ENCODE results near the gene FALEC. TPM values are rescaled to one million over a fixed set of nuclear protein-coding genes. Genes with fewer than 3 reads are reported as not detected.

FALEC gene
- total and polyA plus RNA-seq, 5 experiments from 2014 or later: 0.38 to 1.9 (median 1.3) TPM; not detected in 2

DNA sequence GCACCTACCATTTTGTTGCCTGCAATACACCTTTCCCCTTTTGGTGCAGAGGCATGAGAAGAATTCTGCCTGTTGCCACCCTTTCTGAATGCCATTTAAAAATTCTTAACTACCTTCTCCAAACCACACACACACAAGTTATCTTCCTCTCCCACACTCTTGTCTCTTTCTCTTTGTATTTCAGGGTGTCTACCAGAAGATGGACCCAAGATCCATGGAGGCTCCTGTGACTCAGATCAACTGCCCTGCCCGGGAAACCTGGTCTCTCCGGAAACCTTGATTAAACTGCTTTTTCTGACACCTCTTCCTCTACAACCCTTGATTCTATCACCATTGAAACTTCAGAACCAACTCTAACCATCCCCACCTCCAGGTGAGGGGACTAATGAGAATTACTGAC lies 30.7 kb upstream of the FALEC start:
- DNase-seq: no peak

DNA sequence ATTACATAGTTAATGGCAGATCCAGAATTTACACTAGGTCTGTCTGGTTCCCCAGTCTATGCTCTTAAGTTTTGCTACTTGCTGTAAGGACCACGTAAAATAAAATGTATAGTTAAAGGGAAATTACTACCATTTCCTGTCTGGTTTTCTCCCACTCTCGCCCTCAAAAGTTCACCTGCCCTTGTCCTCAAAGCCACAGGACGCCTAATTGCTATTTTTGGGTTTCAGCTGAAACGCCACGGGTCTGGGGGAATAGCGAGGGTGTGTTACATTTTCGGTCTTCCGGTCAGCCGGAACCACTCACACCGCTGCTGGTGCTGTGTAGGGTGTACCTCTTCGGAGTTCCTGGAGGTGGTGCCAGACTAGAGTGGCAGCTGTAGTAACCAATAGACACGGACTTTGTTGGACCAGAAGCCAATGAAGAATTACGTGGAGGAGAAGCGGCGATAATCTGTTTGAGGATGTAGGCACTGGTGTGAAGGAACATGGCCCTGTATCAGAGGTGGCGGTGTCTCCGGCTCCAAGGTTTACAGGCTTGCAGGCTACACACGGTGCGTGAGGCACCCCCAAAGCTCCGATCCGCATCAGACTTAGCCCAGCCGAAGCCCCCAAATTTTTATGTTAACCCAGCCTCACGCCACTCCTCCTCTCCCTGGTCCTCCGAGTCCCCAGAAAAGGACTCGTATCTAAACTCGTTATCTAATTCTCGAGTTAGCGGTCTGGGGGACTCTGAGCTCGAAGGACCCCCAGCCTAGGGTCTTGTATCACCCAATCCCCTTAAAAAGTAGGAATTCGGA lies 28.4 kb upstream of the FALEC start, which contains the start of gene TARS2:
TSS of gene TARS2 (plus strand) at position 454 of the 797 bp plus-strand sequence. CDS start at position 486, 32 bp downstream.
- POLR2A ChIA-PET: interaction anchor here (0.5 to 2.8 kb wide), 17 partner anchors 11 to 794 kb away, joined by 3 to 17 read pairs (median 5); partner anchors contain the start of genes ENSA, FALEC, MCL1 and OTUD7B
- Mint-ChIP-seq H3K27me3 (no peaks in the 10 kb centered on the region), H3K27ac (peak within 1 kb of the TSS; percentile 96 to 100 (median 99)), H3K4me3 (peak within 1 kb of the TSS; percentile 90 to 100 (median 100)), H3K36me3 (peaks cover 0 to 31% (median 18%) of the 10 kb centered on the region in 3 donors), H3K9me3 (no peaks in the 10 kb centered on the region), H3K4me1 (peaks cover 8 to 23% (median 20%) of the 10 kb centered on the region in 4 donors)
- peak; percentile 76 to 99 (median 96) for DNase-seq
- peak; percentile 100 for ATAC-seq

More for the DNA sequence above, 30.7 kb upstream of the FALEC start:
- no peaks in the 10 kb centered on the region for H3K9me3 Mint-ChIP-seq
- no peak for ATAC-seq
- H3K4me3 Mint-ChIP-seq: peak overlapping the region in 5 of 10 donors; percentile 3 to 71 (median 38)
- POLR2A ChIA-PET: no interaction called here
- peak overlapping the region in 3 of 10 donors; percentile 3 to 44 (median 35) for H3K27ac Mint-ChIP-seq
- no peaks in the 10 kb centered on the region for H3K27me3 Mint-ChIP-seq
- peaks cover 8 to 23% (median 21%) of the 10 kb centered on the region in 4 donors for H3K4me1 Mint-ChIP-seq
- peaks cover 0 to 9% (median 7%) of the 10 kb centered on the region in 3 donors for H3K36me3 Mint-ChIP-seq

DNA sequence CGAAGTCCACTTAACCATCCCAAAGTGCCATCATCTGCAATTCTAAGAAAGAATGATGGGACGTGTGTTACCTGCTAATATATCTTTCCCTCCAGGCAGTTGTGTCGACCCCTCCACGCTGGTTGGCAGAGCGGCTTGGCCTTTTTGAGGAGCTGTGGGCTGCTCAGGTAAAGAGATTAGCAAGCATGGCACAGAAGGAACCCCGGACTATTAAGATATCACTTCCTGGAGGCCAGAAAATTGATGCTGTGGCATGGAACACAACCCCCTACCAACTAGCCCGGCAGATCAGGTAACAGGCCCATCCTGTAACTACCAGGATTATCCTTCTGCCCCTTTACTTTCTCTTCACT lies 27.8 kb upstream of the FALEC start:
- peaks cover 0 to 36% (median 20%) of the 10 kb centered on the region in 3 donors for H3K36me3 Mint-ChIP-seq
- no peak for DNase-seq
- no peaks in the 10 kb centered on the region for H3K9me3 Mint-ChIP-seq
- no peak for ATAC-seq
- peak overlapping the region; percentile 96 to 100 (median 99) for H3K27ac Mint-ChIP-seq
- peak overlapping the region; percentile 90 to 100 (median 100) for H3K4me3 Mint-ChIP-seq
- POLR2A ChIA-PET: interaction anchor here (0.5 to 2.8 kb wide), 17 partner anchors 11 to 794 kb away, joined by 3 to 17 read pairs (median 5); partner anchors contain the start of genes ENSA, FALEC, MCL1 and OTUD7B
- H3K27me3 Mint-ChIP-seq: no peaks in the 10 kb centered on the region
- H3K4me1 Mint-ChIP-seq: peaks cover 8 to 23% (median 20%) of the 10 kb centered on the region in 4 donors

DNA sequence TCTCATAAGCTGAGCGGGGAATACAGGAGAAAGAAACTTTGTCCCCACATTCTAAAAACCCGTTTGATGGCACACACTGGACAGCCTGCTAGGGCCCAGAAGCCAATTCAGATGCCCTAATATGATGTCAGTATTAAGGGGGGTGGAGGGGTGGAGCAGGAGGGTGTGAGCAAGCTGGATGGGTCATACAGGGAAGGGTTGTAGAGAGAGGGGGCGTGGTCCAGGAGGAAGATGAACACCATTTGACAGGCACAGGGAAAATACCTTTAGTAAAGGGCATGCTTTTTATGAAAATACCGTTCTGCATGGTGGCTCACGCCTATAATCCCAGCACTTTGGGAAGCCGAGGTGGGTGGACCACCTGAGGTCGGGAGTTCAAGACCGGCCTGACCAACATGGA lies 22.4 kb upstream of the FALEC start:
- no peaks in the 10 kb centered on the region for H3K9me3 Mint-ChIP-seq
- no peak overlapping the region for H3K27ac Mint-ChIP-seq
- H3K27me3 Mint-ChIP-seq: no peaks in the 10 kb centered on the region
- ATAC-seq (no peak), DNase-seq (no peak)
- no peak overlapping the region for H3K4me3 Mint-ChIP-seq
- H3K4me1 Mint-ChIP-seq: peaks cover 6 to 10% (median 8%) of the 10 kb centered on the region in 4 donors
- H3K36me3 Mint-ChIP-seq: peaks cover 0 to 80% (median 25%) of the 10 kb centered on the region in 3 donors
- POLR2A ChIA-PET: interaction anchor here (0.6 kb wide), 1 partner anchor 108 kb away, joined by 3 read pairs; no protein-coding TSS in a partner anchor

DNA sequence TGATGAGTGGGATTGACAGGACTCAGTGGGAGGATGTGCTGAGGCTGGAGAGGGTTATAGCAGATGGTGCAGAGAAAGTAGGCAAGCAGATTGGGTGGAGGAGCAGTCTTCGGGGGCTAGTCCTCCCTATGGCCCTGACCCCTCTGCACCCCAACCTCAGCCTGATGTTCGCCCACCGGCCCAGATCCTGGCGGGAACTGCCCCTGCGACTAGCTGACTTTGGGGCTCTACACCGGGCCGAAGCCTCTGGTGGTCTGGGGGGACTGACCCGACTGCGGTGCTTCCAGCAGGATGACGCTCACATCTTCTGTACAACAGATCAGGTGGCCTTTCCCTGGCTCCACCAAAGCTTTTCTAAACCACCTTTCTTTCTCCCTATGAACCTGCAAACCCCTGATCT lies 17.2 kb upstream of the FALEC start:
- peaks cover 0 to 77% (median 10%) of the 10 kb centered on the region in 3 donors for H3K36me3 Mint-ChIP-seq

DNA sequence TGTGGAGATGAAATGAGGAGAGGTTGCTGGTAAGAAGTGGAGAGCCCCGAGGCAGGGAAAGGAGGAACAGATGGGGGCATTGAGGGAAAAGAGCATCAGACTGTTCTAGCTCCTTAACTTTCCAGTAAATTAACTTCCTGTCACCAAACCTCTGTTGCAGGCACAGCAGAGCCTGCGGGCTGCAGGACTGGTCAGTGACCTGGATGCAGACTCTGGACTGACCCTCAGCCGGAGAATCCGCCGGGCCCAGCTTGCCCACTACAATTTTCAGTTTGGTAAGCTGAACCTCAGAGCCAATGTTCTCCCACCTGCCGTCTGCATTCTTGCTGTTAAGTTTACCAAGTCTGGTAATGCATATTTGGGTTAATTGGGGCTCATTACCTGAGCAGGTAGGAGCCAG lies 10.1 kb upstream of the FALEC start:
- H3K27ac Mint-ChIP-seq: no peak overlapping the region
- POLR2A ChIA-PET: interaction anchor here (1.7 kb wide), 1 partner anchor 11 kb away, joined by 7 read pairs; no protein-coding TSS in a partner anchor
- H3K4me3 Mint-ChIP-seq: no peak overlapping the region
- H3K4me1 Mint-ChIP-seq: peaks cover 0 to 4% (median 2%) of the 10 kb centered on the region in 4 donors
- no peaks in the 10 kb centered on the region for H3K9me3 Mint-ChIP-seq
- no peaks in the 10 kb centered on the region for H3K27me3 Mint-ChIP-seq
- DNase-seq (no peak), ATAC-seq (no peak)
- H3K36me3 Mint-ChIP-seq: peaks cover 0 to 60% (median 15%) of the 10 kb centered on the region in 3 donors

More for the DNA sequence above, 17.2 kb upstream of the FALEC start:
- H3K4me3 Mint-ChIP-seq: no peak overlapping the region
- POLR2A ChIA-PET: interaction anchor here (1.9 kb wide), 1 partner anchor 10 kb away, joined by 6 read pairs; the partner anchor contains the start of gene TARS2
- DNase-seq: no peak
- no peak for ATAC-seq
- peaks cover 0 to 9% (median 1%) of the 10 kb centered on the region in 4 donors for H3K4me1 Mint-ChIP-seq
- H3K27ac Mint-ChIP-seq: no peak overlapping the region
- H3K9me3 Mint-ChIP-seq: no peaks in the 10 kb centered on the region
- H3K27me3 Mint-ChIP-seq: no peaks in the 10 kb centered on the region

DNA sequence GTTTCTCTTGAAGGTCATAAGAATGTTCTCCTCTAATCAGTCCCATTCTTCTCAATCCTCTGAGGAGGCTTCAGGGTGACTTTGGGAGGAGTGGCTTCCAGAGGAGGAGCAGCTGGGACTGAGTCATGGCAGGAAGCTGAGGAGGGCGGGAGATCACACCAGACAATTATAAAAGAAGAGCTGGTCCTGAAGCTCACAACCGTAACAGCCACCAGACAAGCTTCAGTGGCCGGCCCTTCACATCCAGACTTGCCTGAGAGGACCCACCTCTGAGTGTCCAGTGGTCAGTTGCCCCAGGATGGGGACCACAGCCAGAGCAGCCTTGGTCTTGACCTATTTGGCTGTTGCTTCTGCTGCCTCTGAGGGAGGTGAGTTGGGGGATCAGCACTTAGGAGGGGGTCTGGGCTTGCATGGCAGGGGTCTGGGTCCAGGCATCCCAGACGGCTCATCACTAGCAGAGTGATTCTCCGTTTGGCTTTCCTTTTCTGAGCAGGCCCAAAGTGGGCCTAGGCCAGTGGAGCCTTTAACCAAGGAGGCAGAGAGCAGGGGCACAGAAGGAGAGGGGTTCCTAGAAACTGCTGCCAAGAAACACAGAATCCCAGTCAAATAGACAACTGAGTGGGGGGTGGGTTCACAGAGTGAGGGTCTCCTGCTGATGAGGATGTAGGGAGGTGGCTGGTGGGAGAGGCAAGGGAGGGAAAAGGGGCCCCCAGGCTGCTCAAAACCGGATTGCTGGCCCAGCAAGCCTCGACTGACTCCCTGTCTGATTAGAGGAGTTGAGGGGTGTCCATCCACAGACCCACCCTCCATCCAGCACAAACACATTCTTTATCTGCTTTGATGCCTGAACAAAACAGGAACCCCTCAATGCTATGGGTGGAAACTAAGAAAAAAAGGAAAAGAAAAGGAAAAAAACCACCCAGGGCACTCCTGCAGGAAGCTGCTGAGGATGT lies 7.4 kb upstream of the FALEC start, which contains the start of gene ECM1:
TSS of gene ECM1 (plus strand) at position 198 of the 953 bp plus-strand sequence. CDS start at position 299, 101 bp downstream.
- no peak for ATAC-seq
- Mint-ChIP-seq H3K27me3 (no peaks in the 10 kb centered on the region), H3K4me1 (peaks cover 0 to 2% (median under 1%) of the 10 kb centered on the region in 4 donors), H3K9me3 (no peaks in the 10 kb centered on the region), H3K27ac (peak within 1 kb of the TSS in 3 of 10 donors; percentile 1 to 43 (median 39)), H3K4me3 (no peak within 1 kb of the TSS), H3K36me3 (peaks cover 0 to 42% (median 14%) of the 10 kb centered on the region in 3 donors)
- no peak for DNase-seq
- POLR2A ChIA-PET: no interaction called here

DNA sequence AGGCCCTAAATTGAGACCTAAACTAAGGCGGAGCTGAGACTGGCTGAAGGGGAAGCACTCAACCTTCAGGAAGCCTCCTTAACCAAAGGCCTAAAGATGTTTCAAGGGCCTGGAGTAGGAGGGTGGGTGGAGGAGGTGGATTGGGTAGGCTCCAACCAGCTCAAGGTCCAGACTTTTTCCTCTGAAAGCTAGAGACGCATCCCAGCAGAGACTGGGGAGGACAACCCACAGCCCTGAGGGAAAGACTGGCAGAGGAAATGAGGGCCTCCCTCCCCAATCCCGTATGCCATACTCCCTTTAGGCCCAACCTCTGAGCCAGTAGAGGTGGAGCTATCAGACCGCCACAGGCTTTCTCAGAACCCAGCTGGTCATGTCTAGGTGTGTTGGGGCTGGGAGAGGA lies 6.6 kb upstream of the FALEC start:
- H3K4me3 Mint-ChIP-seq: no peak overlapping the region
- H3K4me1 Mint-ChIP-seq: peaks cover 0 to 2% (median under 1%) of the 10 kb centered on the region in 4 donors
- H3K36me3 Mint-ChIP-seq: peaks cover 0 to 36% (median 14%) of the 10 kb centered on the region in 3 donors
- no peak for DNase-seq
- POLR2A ChIA-PET: no interaction called here
- H3K27ac Mint-ChIP-seq: peak overlapping the region in 1 of 10 donors; percentile 43
- no peak for ATAC-seq
- H3K9me3 Mint-ChIP-seq: no peaks in the 10 kb centered on the region
- H3K27me3 Mint-ChIP-seq: no peaks in the 10 kb centered on the region

DNA sequence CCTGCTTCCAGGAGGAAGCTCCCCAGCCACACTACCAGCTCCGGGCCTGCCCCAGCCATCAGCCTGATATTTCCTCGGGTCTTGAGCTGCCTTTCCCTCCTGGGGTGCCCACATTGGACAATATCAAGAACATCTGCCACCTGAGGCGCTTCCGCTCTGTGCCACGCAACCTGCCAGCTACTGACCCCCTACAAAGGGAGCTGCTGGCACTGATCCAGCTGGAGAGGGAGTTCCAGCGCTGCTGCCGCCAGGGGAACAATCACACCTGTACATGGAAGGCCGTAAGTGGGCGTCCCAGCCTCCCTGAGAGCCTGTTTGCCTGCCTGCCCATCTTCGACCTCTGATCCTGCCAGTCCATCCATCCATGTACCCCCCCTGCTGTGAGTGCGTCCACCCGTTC lies 4.0 kb upstream of the FALEC start:
- peak overlapping the region in 1 of 10 donors; percentile 18 for H3K4me3 Mint-ChIP-seq
- no peaks in the 10 kb centered on the region for H3K27me3 Mint-ChIP-seq
- no peaks in the 10 kb centered on the region for H3K9me3 Mint-ChIP-seq
- DNase-seq (no peak), ATAC-seq (no peak)
- POLR2A ChIA-PET: no interaction called here
- peak overlapping the region in 1 of 10 donors; percentile 32 for H3K27ac Mint-ChIP-seq
- H3K4me1 Mint-ChIP-seq: peaks cover 10 to 16% (median 14%) of the 10 kb centered on the region in 4 donors
- peaks cover 0 to 11% (median 7%) of the 10 kb centered on the region in 3 donors for H3K36me3 Mint-ChIP-seq

DNA sequence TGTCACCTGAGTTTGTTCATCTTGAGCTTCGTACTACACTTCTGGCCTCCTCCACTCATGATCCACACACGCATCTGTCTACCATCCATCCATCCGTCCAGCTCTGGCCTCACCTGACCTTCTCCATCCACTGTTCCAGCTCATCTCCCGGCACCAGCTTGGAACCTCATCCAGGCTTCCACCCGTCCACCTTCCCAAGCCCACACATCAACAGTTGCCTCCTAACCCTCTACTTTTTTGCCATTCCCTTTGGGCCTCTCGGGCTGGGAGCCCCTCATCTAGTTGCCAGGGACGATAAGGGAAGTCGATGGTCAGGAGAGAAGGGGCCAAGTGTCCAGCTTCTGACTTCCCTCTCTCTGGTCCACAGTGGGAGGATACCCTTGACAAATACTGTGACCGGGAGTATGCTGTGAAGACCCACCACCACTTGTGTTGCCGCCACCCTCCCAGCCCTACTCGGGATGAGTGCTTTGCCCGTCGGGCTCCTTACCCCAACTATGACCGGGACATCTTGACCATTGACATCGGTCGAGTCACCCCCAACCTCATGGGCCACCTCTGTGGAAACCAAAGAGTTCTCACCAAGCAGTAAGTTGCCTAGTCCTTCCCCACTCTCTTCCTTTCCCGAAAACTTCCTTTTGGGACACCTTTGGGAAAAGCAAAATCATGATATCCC lies 3.4 kb upstream of the FALEC start:
- no peaks in the 10 kb centered on the region for H3K27me3 Mint-ChIP-seq
- peak overlapping the region in 1 of 10 donors; percentile 18 for H3K4me3 Mint-ChIP-seq
- H3K4me1 Mint-ChIP-seq: peaks cover 10 to 19% (median 18%) of the 10 kb centered on the region in 4 donors
- ATAC-seq: no peak
- peak overlapping the region in 2 of 10 donors; percentile 29 to 32 for H3K27ac Mint-ChIP-seq
- peaks cover 0 to 5% (median 2%) of the 10 kb centered on the region in 3 donors for H3K36me3 Mint-ChIP-seq
- no peak for DNase-seq
- H3K9me3 Mint-ChIP-seq: no peaks in the 10 kb centered on the region
- POLR2A ChIA-PET: no interaction called here

DNA sequence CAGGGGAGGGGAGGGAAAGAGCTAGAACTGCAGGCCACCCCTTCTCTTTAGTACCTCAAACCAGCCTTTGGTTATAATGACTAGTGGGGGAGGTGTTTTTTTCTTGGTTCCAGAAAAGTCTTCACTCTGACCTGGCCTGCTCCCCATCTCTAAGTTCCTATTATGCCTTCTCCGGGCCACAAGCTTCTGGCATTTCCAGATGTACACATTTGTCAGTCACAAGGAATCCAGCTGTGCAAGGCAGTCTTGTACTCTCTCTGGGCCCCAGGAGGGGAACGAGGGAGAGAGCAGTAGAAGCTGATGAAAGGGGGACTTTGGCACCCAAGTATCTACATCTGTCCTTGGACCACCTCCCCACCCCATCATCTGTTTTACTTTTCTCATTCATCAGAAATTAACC lies 2.7 kb upstream of the FALEC start:
- H3K27me3 Mint-ChIP-seq: no peaks in the 10 kb centered on the region
- no peak overlapping the region for H3K27ac Mint-ChIP-seq
- H3K36me3 Mint-ChIP-seq: peaks cover 0 to 2% (median 1%) of the 10 kb centered on the region in 3 donors
- POLR2A ChIA-PET: interaction anchor here (0.6 kb wide), 1 partner anchor 9 kb away, joined by 3 read pairs; no protein-coding TSS in a partner anchor
- no peak overlapping the region for H3K4me3 Mint-ChIP-seq
- peaks cover 12 to 24% (median 19%) of the 10 kb centered on the region in 4 donors for H3K4me1 Mint-ChIP-seq
- DNase-seq (no peak), ATAC-seq (no peak)
- no peaks in the 10 kb centered on the region for H3K9me3 Mint-ChIP-seq
